ENCODE measurements around the gene ATP5PD.

GRCh38 chr17:75061618-75062017, 14.8 kb upstream of the ATP5PD start:
- no peak for TF ChIP-seq POLR2AphosphoS5 (IDR thresholded peaks at IDR 0.05)
- no peak for TF ChIP-seq CTCF (IDR thresholded peaks at IDR 0.05 in 8 of 11, conservative IDR thresholded peaks at IDR 0.05 in 3 of 11)

All from spleen (tissue), 7 donors.